Fibroblast of lung (primary cell): ENCODE data around the gene TIGD4. TPM values are rescaled to one million over a fixed set of nuclear protein-coding genes. Genes with fewer than 3 reads are reported as not detected.

Source experiments
- DNase-seq, 2 donors: peaks; one replicate each; pipeline versions ENCODE4 v3.0.0 to v3.0.0-alpha.2; 2010; ENCODE audit warnings: low read depth in 2 of 2
- H2AFZ ChIP-seq: 2 replicates; pipeline ENCODE4 v1.5.1; 2012; ENCODE audit warnings: low read length, control low read depth, inconsistent platforms
- H3K27ac ChIP-seq: 2 replicates; pipeline ENCODE4 v1.5.1; 2011; ENCODE audit warnings: low read length, control low read depth; ENCODE audit not compliant: insufficient read depth
- H3K27me3 ChIP-seq: 2 replicates; pipeline ENCODE4 v1.5.1; 2011; ENCODE audit warnings: mild to moderate bottlenecking, low read length; ENCODE audit not compliant: control insufficient read depth, insufficient read depth
- H3K36me3 ChIP-seq: 2 replicates; pipeline ENCODE4 v1.5.1; 2011; ENCODE audit warnings: low read length; ENCODE audit not compliant: control insufficient read depth, insufficient read depth
- H3K4me1 ChIP-seq: 2 replicates; pipeline ENCODE4 v1.5.1; 2011; ENCODE audit warnings: low read length; ENCODE audit not compliant: control insufficient read depth, insufficient read depth; ENCODE audit errors: extremely low read depth
- H3K4me2 ChIP-seq: 2 replicates; pipeline ENCODE4 v1.5.1; 2011; ENCODE audit warnings: low read length, control low read depth; ENCODE audit not compliant: insufficient read depth; ENCODE audit errors: extremely low read depth
- H3K4me3 ChIP-seq, 4 experiments: fragments of 200-600 bp in 1 of 4; sonication (generic) in 1 of 4; replicated peaks in 1 of 4; 2 replicates each; pipeline ENCODE4 v1.5.1; 2011 to 2016; ENCODE audit warnings: low read length in 4 of 4, low read depth in 3 of 4, mild to moderate bottlenecking in 3 of 4, control low read depth in 2 of 4, inconsistent platforms in 1 of 4, mixed read lengths in 1 of 4; ENCODE audit not compliant: insufficient read depth in 1 of 4; ENCODE audit errors: control extremely low read depth in 1 of 4
- H3K79me2 ChIP-seq: 2 replicates; pipeline ENCODE4 v1.5.1; 2012; ENCODE audit warnings: mild to moderate bottlenecking, low read length, inconsistent platforms; ENCODE audit not compliant: control insufficient read depth, insufficient read depth
- H3K9ac ChIP-seq: 2 replicates; pipeline ENCODE4 v1.5.1; 2011; ENCODE audit warnings: mild to moderate bottlenecking, low read length, control low read depth; ENCODE audit not compliant: insufficient read depth
- H3K9me3 ChIP-seq: 2 replicates; pipeline ENCODE4 v1.5.1; 2012; ENCODE audit warnings: low read depth, low read length; ENCODE audit not compliant: control insufficient read depth, insufficient read depth
- H4K20me1 ChIP-seq: 2 replicates; pipeline ENCODE4 v1.5.1; 2011; ENCODE audit warnings: low read length; ENCODE audit not compliant: control insufficient read depth, insufficient read depth; ENCODE audit errors: extremely low read depth
- CTCF ChIP-seq, 2 donors: IDR thresholded peaks in 1 of 2; conservative IDR thresholded peaks in 1 of 2; 1 replicate in 1 of 2; 2 replicates in 1 of 2; pipeline ENCODE4 v1.5.1; 2011 to 2012; ENCODE audit warnings: low read length in 2 of 2, control low read depth in 1 of 2, inconsistent platforms in 1 of 2, low read depth in 1 of 2, mild to moderate bottlenecking in 1 of 2
- EZH2 ChIP-seq: IDR thresholded peaks from 2 replicates; pipeline ENCODE4 v1.5.1; 2012; ENCODE audit warnings: low read length, control low read depth, mild to moderate bottlenecking; ENCODE audit errors: missing control alignments
- polyA plus RNA-seq, 2 donors: library from polyadenylated mRNA; depleted of rRNA in 1 of 2; stranded (reverse) in 1 of 2; unstranded in 1 of 2; fragments of >200 nt; gene quantifications; 2 replicates each; pipeline ENCODE4 v1.2.1, GENCODE V29; 2011 to 2012; ENCODE audit warnings: missing spikeins in 1 of 2
- total RNA-seq: library from RNA; depleted of rRNA; stranded (reverse); fragments of >200 nt; gene quantifications from 2 replicates; pipeline ENCODE4 v1.2.1, GENCODE V29; 2014

The TIGD4 gene
- total and polyA plus RNA-seq, 2 donors (not counting 1 experiment from before 2014, with no cell fraction given) = under 0.01 to 0.08 TPM

DNA sequence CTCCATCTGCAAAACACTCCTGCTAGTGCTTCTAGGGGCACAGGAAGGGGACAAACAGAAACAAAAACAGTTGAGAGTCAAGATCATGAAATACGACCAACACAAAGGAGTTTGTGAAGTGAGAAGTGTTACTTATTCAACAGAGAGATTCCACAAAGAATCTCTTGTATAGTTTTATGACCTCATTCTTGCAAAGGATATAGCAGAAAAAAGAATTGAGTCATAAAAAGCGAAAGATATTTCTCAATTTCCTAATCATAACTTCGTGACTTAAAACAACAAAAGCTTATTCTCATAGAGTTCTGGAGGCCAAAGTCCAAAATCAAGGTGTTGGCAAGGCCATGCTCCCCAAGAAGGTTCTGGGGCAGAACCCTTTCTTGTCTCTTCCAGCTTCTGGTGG lies 40.7 kb downstream of the TIGD4 start:
- DNase-seq = peak in 1 of 2 donors; percentile 12
- Histone ChIP-seq H4K20me1 (no peaks in the 10 kb centered on the region), H3K4me2 (no peak overlapping the region), H2AFZ (no peak overlapping the region), H3K36me3 (no peaks in the 10 kb centered on the region), H3K9me3 (no peaks in the 10 kb centered on the region), H3K4me3 (no peak overlapping the region), H3K27me3 (no peaks in the 10 kb centered on the region), H3K9ac (no peak overlapping the region), H3K4me1 (no peaks in the 10 kb centered on the region), H3K27ac (no peak overlapping the region), H3K79me2 (no peaks in the 10 kb centered on the region)
- TF ChIP-seq CTCF (conservative IDR thresholded peaks at IDR 0.05 in 1 of 2, IDR thresholded peaks at IDR 0.05 in 1 of 2; ENCODE audit: low read depth in 1 of 2, low read length in 2 of 2) (no peak), EZH2 (no peak)

DNA sequence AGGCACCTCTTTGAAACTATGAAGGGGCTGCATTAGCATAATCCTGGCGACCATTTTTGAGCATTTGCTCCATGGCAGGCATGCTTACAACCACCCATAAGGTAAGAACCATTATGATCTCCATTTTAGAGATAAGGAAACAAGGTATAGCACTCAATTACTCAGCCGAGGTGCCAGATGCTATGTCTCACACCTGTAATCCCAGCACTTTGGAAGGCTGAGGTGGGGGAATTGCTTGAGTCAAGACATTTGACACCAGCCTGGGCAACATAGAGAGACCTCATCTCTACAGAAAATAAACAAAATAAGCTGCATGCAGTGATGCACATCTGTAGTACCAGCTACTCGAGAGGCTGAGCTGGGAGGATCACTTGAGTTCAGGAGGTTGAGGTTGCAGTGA lies 43.6 kb downstream of the TIGD4 start:
- TF ChIP-seq CTCF (conservative IDR thresholded peaks at IDR 0.05 in 1 of 2, IDR thresholded peaks at IDR 0.05 in 1 of 2; ENCODE audit: low read depth in 1 of 2, low read length in 2 of 2) = no peak
- TF ChIP-seq EZH2 = no peak
- Histone ChIP-seq H3K4me1 (no peaks in the 10 kb centered on the region), H3K27me3 (no peaks in the 10 kb centered on the region), H3K27ac (no peak overlapping the region), H3K4me2 (no peak overlapping the region), H3K9me3 (no peaks in the 10 kb centered on the region), H4K20me1 (no peaks in the 10 kb centered on the region), H3K36me3 (no peaks in the 10 kb centered on the region), H3K79me2 (no peaks in the 10 kb centered on the region), H2AFZ (no peak overlapping the region), H3K4me3 (no peak overlapping the region), H3K9ac (no peak overlapping the region)
- DNase-seq = no peak

DNA sequence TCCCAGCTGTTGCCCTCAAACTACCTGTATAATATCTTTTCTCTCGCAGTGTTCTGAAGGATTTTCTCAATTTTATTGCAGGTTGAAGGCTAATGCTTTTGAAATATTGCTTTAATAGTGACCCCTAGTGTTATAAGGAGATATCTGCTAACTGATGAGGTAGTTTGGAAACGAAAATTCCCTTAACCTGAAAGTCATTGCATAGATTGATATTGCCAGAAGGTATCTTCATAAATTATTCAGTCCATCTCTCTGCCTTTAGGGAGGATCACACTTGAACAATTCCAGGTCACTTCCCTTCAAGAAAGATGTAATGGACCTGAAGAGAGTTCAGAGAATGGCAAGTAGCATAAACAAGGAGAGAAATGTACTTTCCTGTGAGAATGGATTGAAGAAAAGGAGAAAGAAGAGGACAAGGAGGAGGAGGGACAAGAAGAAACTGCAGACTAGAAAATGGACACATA lies 44.1 kb downstream of the TIGD4 start:
- Histone ChIP-seq H3K4me1 (no peaks in the 10 kb centered on the region), H2AFZ (no peak overlapping the region), H3K79me2 (no peaks in the 10 kb centered on the region), H3K27ac (no peak overlapping the region), H3K36me3 (no peaks in the 10 kb centered on the region), H3K9me3 (no peaks in the 10 kb centered on the region), H3K4me2 (no peak overlapping the region), H4K20me1 (no peaks in the 10 kb centered on the region), H3K27me3 (no peaks in the 10 kb centered on the region), H3K9ac (no peak overlapping the region), H3K4me3 (no peak overlapping the region)
- peak; percentile 14 to 47 for DNase-seq
- TF ChIP-seq CTCF (conservative IDR thresholded peaks at IDR 0.05 in 1 of 2, IDR thresholded peaks at IDR 0.05 in 1 of 2; ENCODE audit: low read depth in 1 of 2, low read length in 2 of 2) (peak; percentile 22 to 54), EZH2 (no peak)
